Mesothelial cell of epicardium (in vitro differentiated cells): Measurements from ENCODE around the gene DDX49. TPM values are rescaled to one million over a fixed set of nuclear protein-coding genes. Genes with fewer than 3 reads are reported as not detected.
"Not testable (repeated sequence)": the region's sequence is repeated elsewhere in the genome, so short reads cannot be mapped to it uniquely, and the experiment has no call there.

Source experiments
- DNase-seq, 2 experiments: peaks; one replicate each; pipeline ENCODE4 v3.0.0; 2021; ENCODE audit warnings: low spot score in 2 of 2; ENCODE audit not compliant: unreplicated experiment in 2 of 2
- H3K27ac Mint-ChIP-seq: 2 replicates; pipeline ENCODE4 v1.8.0; 2021; ENCODE audit warnings: mixed read lengths
- H3K27me3 Mint-ChIP-seq: 2 replicates; pipeline ENCODE4 v1.8.0; 2021; ENCODE audit warnings: low read depth, mixed read lengths
- H3K36me3 Mint-ChIP-seq: 2 replicates; pipeline ENCODE4 v1.8.0; 2021; ENCODE audit warnings: mixed read lengths
- H3K4me1 Mint-ChIP-seq: 2 replicates; pipeline ENCODE4 v1.8.0; 2021; ENCODE audit warnings: mixed read lengths
- H3K4me3 Mint-ChIP-seq: 2 replicates; pipeline ENCODE4 v1.8.0; 2021; ENCODE audit warnings: mild to moderate bottlenecking, moderate library complexity, mixed read lengths
- H3K9me3 Mint-ChIP-seq: 2 replicates; pipeline ENCODE4 v1.8.0; 2021; ENCODE audit warnings: mixed read lengths
- CTCF ChIP-seq: fragments of 200-600 bp; sonication (generic); IDR thresholded peaks from one replicate; pipeline ENCODE4 v1.5.0; 2021; ENCODE audit warnings: antibody characterized with exemption; ENCODE audit not compliant: unreplicated experiment
- total RNA-seq: library from RNA; stranded (reverse); gene quantifications from 3 replicates; pipeline ENCODE4 v1.2.1, GENCODE V29; 2021

Gene DDX49
- total RNA-seq, 1 donor from 2014 or later: 46.1 TPM

GRCh38 chr19:18898607-18899408 is 20.7 kb upstream of the DDX49 start:
- H3K36me3 Mint-ChIP-seq: peaks cover 8% of the 10 kb centered on the region
- no peak for TF ChIP-seq CTCF
- peaks cover 7% of the 10 kb centered on the region for H3K27me3 Mint-ChIP-seq
- no peaks in the 10 kb centered on the region for H3K9me3 Mint-ChIP-seq
- H3K27ac Mint-ChIP-seq: no peak overlapping the region
- no peak for DNase-seq
- H3K4me1 Mint-ChIP-seq: peaks cover 4% of the 10 kb centered on the region
- H3K4me3 Mint-ChIP-seq: no peak overlapping the region

GRCh38 chr19:18899624-18900560 is 19.6 kb upstream of the DDX49 start:
- no peak for DNase-seq
- H3K9me3 Mint-ChIP-seq: no peaks in the 10 kb centered on the region
- TF ChIP-seq CTCF: no peak
- H3K27ac Mint-ChIP-seq: no peak overlapping the region
- peaks cover 2% of the 10 kb centered on the region for H3K4me1 Mint-ChIP-seq
- H3K4me3 Mint-ChIP-seq: no peak overlapping the region
- peaks cover 5% of the 10 kb centered on the region for H3K27me3 Mint-ChIP-seq
- peaks cover 8% of the 10 kb centered on the region for H3K36me3 Mint-ChIP-seq

GRCh38 chr19:18900700-18901481 is 18.6 kb upstream of the DDX49 start:
- Mint-ChIP-seq H3K27ac (no peak overlapping the region), H3K36me3 (peaks cover 11% of the 10 kb centered on the region), H3K4me3 (no peak overlapping the region), H3K27me3 (peaks cover 5% of the 10 kb centered on the region), H3K4me1 (peaks cover 2% of the 10 kb centered on the region), H3K9me3 (no peaks in the 10 kb centered on the region)
- no peak for TF ChIP-seq CTCF
- DNase-seq: no peak

- peaks cover 4% of the 10 kb centered on the region for H3K27me3 Mint-ChIP-seq
- H3K36me3 Mint-ChIP-seq: peaks cover 11% of the 10 kb centered on the region
- no peak for TF ChIP-seq CTCF
- H3K4me3 Mint-ChIP-seq: no peak overlapping the region
- H3K9me3 Mint-ChIP-seq: no peaks in the 10 kb centered on the region
- peaks cover under 1% of the 10 kb centered on the region for H3K4me1 Mint-ChIP-seq
- H3K27ac Mint-ChIP-seq: no peak overlapping the region
- no peak for DNase-seq
These were observed 18.0 kb upstream of the DDX49 start for GRCh38 chr19:18901491-18901890.

- H3K9me3 Mint-ChIP-seq, H3K4me3 Mint-ChIP-seq, H3K4me1 Mint-ChIP-seq: not testable (repeated sequence)
These were observed 17.0 kb upstream of the DDX49 start for GRCh38 chr19:18902519-18902918.

More at GRCh38 chr19:18902519-18902918, 17.0 kb upstream of the DDX49 start:
- H3K27me3 Mint-ChIP-seq, DNase-seq, H3K27ac Mint-ChIP-seq: not testable (repeated sequence)
- H3K36me3 Mint-ChIP-seq: peaks cover 11% of the 10 kb centered on the region
